Liver (tissue), 9 donors: ENCODE measurements around the gene ZNF775. TPM values are rescaled to one million over a fixed set of nuclear protein-coding genes. Genes with fewer than 3 reads are reported as not detected.

ENCODE experiments used
- DNase-seq: peaks from one replicate; pipeline ENCODE4 v3.0.0-alpha.2; 2017; ENCODE audit warnings: low spot score
- H3K27ac ChIP-seq, 2 donors: one replicate each; pipeline ENCODE4 v1.7.0; 2013; ENCODE audit warnings: inconsistent platforms in 2 of 2, low read length in 2 of 2, control low read depth in 1 of 2, low read depth in 1 of 2, mild to moderate bottlenecking in 1 of 2
- H3K27me3 ChIP-seq, 4 donors: one replicate each; pipeline versions ENCODE4 v1.6.1 to v1.7.0; 2013; ENCODE audit warnings: low read length in 3 of 4, inconsistent platforms in 1 of 4, mild to moderate bottlenecking in 1 of 4, moderate library complexity in 1 of 4; ENCODE audit not compliant: control insufficient read depth in 4 of 4, insufficient read depth in 4 of 4
- H3K36me3 ChIP-seq, 4 donors: one replicate each; pipeline versions ENCODE4 v1.6.1 to v1.7.0; 2013; ENCODE audit warnings: low read length in 3 of 4, mild to moderate bottlenecking in 3 of 4, low read depth in 1 of 4, moderate library complexity in 1 of 4; ENCODE audit not compliant: control insufficient read depth in 4 of 4, insufficient read depth in 3 of 4
- H3K4me1 ChIP-seq, 4 donors: one replicate each; pipeline versions ENCODE4 v1.6.1 to v1.7.0; 2013; ENCODE audit warnings: low read length in 3 of 4, mild to moderate bottlenecking in 3 of 4, moderate library complexity in 1 of 4; ENCODE audit not compliant: control insufficient read depth in 4 of 4, insufficient read depth in 4 of 4
- H3K4me3 ChIP-seq, 3 donors: one replicate each; pipeline versions ENCODE4 v1.6.1 to v1.7.0; 2013; ENCODE audit warnings: low read length in 3 of 3, control low read depth in 1 of 3, low read depth in 1 of 3, mild to moderate bottlenecking in 1 of 3
- H3K9ac ChIP-seq, 2 donors: one replicate each; pipeline ENCODE4 v1.7.0; 2013; ENCODE audit warnings: low read length in 2 of 2, mild to moderate bottlenecking in 2 of 2, moderate library complexity in 2 of 2, control low read depth in 1 of 2, low read depth in 1 of 2
- H3K9me3 ChIP-seq, 4 donors: one replicate each; pipeline versions ENCODE4 v1.6.1 to v1.7.0; 2013; ENCODE audit warnings: low read length in 3 of 4; ENCODE audit not compliant: control insufficient read depth in 4 of 4
- ATF3 ChIP-seq: IDR thresholded peaks from 2 replicates; pipeline ENCODE4 v1.6.1; 2016; ENCODE audit warnings: antibody characterized with exemption
- EGR1 ChIP-seq, 2 donors: IDR thresholded peaks; 2 replicates each; pipeline ENCODE4 v1.6.1; 2016 to 2018; ENCODE audit warnings: antibody characterized with exemption in 2 of 2, low read depth in 2 of 2
- FOXA1 ChIP-seq: IDR thresholded peaks from 2 replicates; pipeline ENCODE4 v1.6.1; 2016; ENCODE audit warnings: antibody characterized with exemption
- FOXA2 ChIP-seq: IDR thresholded peaks from 2 replicates; pipeline ENCODE4 v1.6.1; 2016; ENCODE audit warnings: antibody characterized with exemption
- GABPA ChIP-seq, 2 donors: IDR thresholded peaks in 1 of 2; conservative IDR thresholded peaks in 1 of 2; 2 replicates each; pipeline ENCODE4 v1.6.1; 2016; ENCODE audit warnings: antibody characterized with exemption in 2 of 2, mild to moderate bottlenecking in 1 of 2, moderate library complexity in 1 of 2
- HNF4A ChIP-seq, 2 donors: conservative IDR thresholded peaks; 2 replicates each; pipeline ENCODE4 v1.6.1; 2016; ENCODE audit warnings: antibody characterized with exemption in 2 of 2, mild to moderate bottlenecking in 2 of 2
- HNF4G ChIP-seq: IDR thresholded peaks from 2 replicates; pipeline ENCODE4 v1.6.1; 2016; ENCODE audit warnings: antibody characterized with exemption
- JUND ChIP-seq, 2 donors: IDR thresholded peaks; 2 replicates each; pipeline ENCODE4 v1.6.1; 2016; ENCODE audit warnings: antibody characterized with exemption in 2 of 2
- MAX ChIP-seq: IDR thresholded peaks from 2 replicates; pipeline ENCODE4 v1.6.1; 2016; ENCODE audit warnings: antibody characterized with exemption
- NR2F2 ChIP-seq: IDR thresholded peaks from 2 replicates; pipeline ENCODE4 v1.6.1; 2016; ENCODE audit warnings: antibody characterized with exemption
- RAD21 ChIP-seq, 2 donors: IDR thresholded peaks; 2 replicates each; pipeline ENCODE4 v1.6.1; 2016; ENCODE audit warnings: antibody characterized with exemption in 2 of 2, mild to moderate bottlenecking in 2 of 2
- RXRA ChIP-seq, 2 donors: IDR thresholded peaks; 2 replicates each; pipeline ENCODE4 v1.6.1; 2017 to 2018; ENCODE audit warnings: antibody characterized with exemption in 2 of 2, mild to moderate bottlenecking in 1 of 2
- SP1 ChIP-seq: IDR thresholded peaks from 2 replicates; pipeline ENCODE4 v1.6.1; 2018; ENCODE audit warnings: antibody characterized with exemption, mild to moderate bottlenecking
- TAF1 ChIP-seq: conservative IDR thresholded peaks from 2 replicates; pipeline ENCODE4 v1.6.1; 2016; ENCODE audit warnings: antibody characterized with exemption, mild to moderate bottlenecking
- YY1 ChIP-seq: IDR thresholded peaks from 2 replicates; pipeline ENCODE4 v1.6.1; 2016; ENCODE audit warnings: antibody characterized with exemption, mild to moderate bottlenecking
- WGBS: extraction: QIAGEN DNeasy Blood & Tissue Kit; methylation state at CpG from one replicate; pipeline ENCODE4 v1.1.7; 2013; 5-methylcytosine and 5-hydroxymethylcytosine counted together
- polyA plus RNA-seq, 2 donors: library from polyadenylated mRNA; stranded (reverse) in 1 of 2; unstranded in 1 of 2; fragments of 200-250 nt in 1 of 2; fragments of >200 nt in 1 of 2; fragmentation: Nextera tagmentation in 1 of 2; extraction: Ambion mirVana in 1 of 2; gene quantifications; one replicate each; pipeline versions ENCODE4 v1.2.1 to v1.2.3, GENCODE V29; 2013 to 2015
- total RNA-seq, 2 donors: library from RNA; depleted of rRNA; stranded (reverse); fragments of >200 nt; gene quantifications; one replicate each; pipeline ENCODE4 v1.2.3, GENCODE V29; 2014
- TF ChIP-seq, protein P1 (sequence below): fragments of 150-350 bp; IDR thresholded peaks from 2 replicates; pipeline ENCODE4 v1.5.1; 2017; ENCODE audit warnings: improper control_type of control experiment, low read depth, low read length; ENCODE audit not compliant: missing input control
- TF ChIP-seq, protein P2 (sequence below): IDR thresholded peaks from 2 replicates; pipeline ENCODE4 v1.6.1; 2016; ENCODE audit warnings: antibody characterized with exemption
- TF ChIP-seq, protein P3 (sequence below): IDR thresholded peaks from 2 replicates; pipeline ENCODE4 v1.6.1; 2016; ENCODE audit warnings: antibody characterized with exemption, mild to moderate bottlenecking
- donor health status: healthy.
- donor health status: healthy.
- donor health status: healthy.
- donor health status: healthy.
- donor health status: healthy.

ZNF775 gene
- total and polyA plus RNA-seq, 4 donors, result 0.08 to 3.1 (median 0.52) TPM

DNA sequence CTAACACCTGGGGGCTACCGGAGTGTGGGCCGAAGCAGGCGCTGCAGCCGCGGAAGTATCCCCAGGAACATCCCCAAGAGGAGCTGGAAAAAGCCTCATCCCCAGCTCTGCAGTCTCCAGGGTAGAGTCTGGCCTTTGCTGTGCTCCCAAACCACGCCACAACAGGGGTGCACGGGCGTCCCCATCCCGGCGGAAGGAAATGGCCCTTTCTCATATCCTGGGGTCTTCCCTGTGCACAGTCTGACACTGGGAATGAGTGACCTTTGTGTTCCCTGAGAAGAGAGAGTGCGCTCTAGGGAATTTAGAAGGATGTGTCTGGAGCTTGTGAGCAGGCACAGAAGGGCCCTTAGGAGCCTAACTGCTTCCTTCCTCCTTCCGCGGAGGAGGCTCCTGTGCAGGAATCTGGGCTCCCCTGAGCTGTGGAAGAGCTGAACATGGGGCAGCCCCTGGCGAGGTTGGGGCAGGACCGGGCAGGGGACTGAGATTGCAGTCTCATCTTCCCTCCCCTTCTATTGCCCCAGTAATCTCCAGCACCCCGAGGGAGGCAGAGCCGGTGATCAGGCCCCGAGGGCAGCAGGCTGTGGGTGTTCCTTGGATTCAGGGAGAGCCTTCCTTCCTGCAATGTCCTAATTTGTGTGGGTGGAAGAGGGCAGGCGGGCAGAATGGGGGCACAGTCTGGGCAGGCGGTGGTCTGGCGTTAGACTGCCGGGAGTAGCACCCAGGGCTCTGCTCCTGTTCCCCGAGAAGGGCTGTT is 9.2 kb upstream of the ZNF775 start (continued):
- no peak for TF ChIP-seq FOXA2

GRCh38 chr7:150370612-150371071 is 8.5 kb upstream of the ZNF775 start:
- DNase-seq, result no peak
- H3K36me3 ChIP-seq, result peaks cover 6 to 21% (median 17%) of the 10 kb centered on the region in 4 donors
- peak overlapping the region in 1 of 2 donors; percentile 74 for H3K9ac ChIP-seq
- H3K27ac ChIP-seq, result peak overlapping the region; percentile 98 to 99
- no peak for TF ChIP-seq TAF1
- no peak for TF ChIP-seq FOXA2
- no peak for TF ChIP-seq RXRA (IDR thresholded peaks at IDR 0.05)
- TF ChIP-seq EGR1 (IDR thresholded peaks at IDR 0.05; ENCODE audit: low read depth in 2 of 2), result no peak
- TF ChIP-seq, protein P1, sequence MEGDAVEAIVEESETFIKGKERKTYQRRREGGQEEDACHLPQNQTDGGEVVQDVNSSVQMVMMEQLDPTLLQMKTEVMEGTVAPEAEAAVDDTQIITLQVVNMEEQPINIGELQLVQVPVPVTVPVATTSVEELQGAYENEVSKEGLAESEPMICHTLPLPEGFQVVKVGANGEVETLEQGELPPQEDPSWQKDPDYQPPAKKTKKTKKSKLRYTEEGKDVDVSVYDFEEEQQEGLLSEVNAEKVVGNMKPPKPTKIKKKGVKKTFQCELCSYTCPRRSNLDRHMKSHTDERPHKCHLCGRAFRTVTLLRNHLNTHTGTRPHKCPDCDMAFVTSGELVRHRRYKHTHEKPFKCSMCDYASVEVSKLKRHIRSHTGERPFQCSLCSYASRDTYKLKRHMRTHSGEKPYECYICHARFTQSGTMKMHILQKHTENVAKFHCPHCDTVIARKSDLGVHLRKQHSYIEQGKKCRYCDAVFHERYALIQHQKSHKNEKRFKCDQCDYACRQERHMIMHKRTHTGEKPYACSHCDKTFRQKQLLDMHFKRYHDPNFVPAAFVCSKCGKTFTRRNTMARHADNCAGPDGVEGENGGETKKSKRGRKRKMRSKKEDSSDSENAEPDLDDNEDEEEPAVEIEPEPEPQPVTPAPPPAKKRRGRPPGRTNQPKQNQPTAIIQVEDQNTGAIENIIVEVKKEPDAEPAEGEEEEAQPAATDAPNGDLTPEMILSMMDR, result no peak
- no peak for TF ChIP-seq RAD21 (IDR thresholded peaks at IDR 0.05)
- TF ChIP-seq, protein P2, sequence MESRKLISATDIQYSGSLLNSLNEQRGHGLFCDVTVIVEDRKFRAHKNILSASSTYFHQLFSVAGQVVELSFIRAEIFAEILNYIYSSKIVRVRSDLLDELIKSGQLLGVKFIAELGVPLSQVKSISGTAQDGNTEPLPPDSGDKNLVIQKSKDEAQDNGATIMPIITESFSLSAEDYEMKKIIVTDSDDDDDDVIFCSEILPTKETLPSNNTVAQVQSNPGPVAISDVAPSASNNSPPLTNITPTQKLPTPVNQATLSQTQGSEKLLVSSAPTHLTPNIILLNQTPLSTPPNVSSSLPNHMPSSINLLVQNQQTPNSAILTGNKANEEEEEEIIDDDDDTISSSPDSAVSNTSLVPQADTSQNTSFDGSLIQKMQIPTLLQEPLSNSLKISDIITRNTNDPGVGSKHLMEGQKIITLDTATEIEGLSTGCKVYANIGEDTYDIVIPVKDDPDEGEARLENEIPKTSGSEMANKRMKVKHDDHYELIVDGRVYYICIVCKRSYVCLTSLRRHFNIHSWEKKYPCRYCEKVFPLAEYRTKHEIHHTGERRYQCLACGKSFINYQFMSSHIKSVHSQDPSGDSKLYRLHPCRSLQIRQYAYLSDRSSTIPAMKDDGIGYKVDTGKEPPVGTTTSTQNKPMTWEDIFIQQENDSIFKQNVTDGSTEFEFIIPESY, result no peak
- TF ChIP-seq FOXA1, result no peak
- no peak for TF ChIP-seq JUND (IDR thresholded peaks at IDR 0.05)
- TF ChIP-seq HNF4A (conservative IDR thresholded peaks at IDR 0.05), result no peak
- TF ChIP-seq MAX, result no peak
- TF ChIP-seq SP1, result no peak
- TF ChIP-seq HNF4G, result no peak
- TF ChIP-seq NR2F2, result no peak
- TF ChIP-seq ATF3, result no peak
- TF ChIP-seq, protein P3, sequence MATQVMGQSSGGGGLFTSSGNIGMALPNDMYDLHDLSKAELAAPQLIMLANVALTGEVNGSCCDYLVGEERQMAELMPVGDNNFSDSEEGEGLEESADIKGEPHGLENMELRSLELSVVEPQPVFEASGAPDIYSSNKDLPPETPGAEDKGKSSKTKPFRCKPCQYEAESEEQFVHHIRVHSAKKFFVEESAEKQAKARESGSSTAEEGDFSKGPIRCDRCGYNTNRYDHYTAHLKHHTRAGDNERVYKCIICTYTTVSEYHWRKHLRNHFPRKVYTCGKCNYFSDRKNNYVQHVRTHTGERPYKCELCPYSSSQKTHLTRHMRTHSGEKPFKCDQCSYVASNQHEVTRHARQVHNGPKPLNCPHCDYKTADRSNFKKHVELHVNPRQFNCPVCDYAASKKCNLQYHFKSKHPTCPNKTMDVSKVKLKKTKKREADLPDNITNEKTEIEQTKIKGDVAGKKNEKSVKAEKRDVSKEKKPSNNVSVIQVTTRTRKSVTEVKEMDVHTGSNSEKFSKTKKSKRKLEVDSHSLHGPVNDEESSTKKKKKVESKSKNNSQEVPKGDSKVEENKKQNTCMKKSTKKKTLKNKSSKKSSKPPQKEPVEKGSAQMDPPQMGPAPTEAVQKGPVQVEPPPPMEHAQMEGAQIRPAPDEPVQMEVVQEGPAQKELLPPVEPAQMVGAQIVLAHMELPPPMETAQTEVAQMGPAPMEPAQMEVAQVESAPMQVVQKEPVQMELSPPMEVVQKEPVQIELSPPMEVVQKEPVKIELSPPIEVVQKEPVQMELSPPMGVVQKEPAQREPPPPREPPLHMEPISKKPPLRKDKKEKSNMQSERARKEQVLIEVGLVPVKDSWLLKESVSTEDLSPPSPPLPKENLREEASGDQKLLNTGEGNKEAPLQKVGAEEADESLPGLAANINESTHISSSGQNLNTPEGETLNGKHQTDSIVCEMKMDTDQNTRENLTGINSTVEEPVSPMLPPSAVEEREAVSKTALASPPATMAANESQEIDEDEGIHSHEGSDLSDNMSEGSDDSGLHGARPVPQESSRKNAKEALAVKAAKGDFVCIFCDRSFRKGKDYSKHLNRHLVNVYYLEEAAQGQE, result no peak
- no peak for TF ChIP-seq YY1
- no peak for TF ChIP-seq GABPA (IDR thresholded peaks at IDR 0.05 in 1 of 2, conservative IDR thresholded peaks at IDR 0.05 in 1 of 2)
- WGBS, result 49% methylated on average over 3 of the region's 3 CpGs
- no peaks in the 10 kb centered on the region for H3K9me3 ChIP-seq
- H3K4me1 ChIP-seq, result peaks cover 6 to 52% (median 35%) of the 10 kb centered on the region in 4 donors
- no peak overlapping the region for H3K4me3 ChIP-seq
- no peaks in the 10 kb centered on the region for H3K27me3 ChIP-seq
